H1 (cell line): Measurements from ENCODE around the gene LEMD1.

Experiments used
- ATF2 ChIP-seq: IDR thresholded peaks from 2 replicates; pipeline ENCODE4 v1.6.1; 2012; ENCODE audit warnings: low read length, inconsistent platforms
- CTCF ChIP-seq, 3 experiments: IDR thresholded peaks; 1 replicate in 2 of 3; 2 replicates in 1 of 3; pipeline versions ENCODE4 v1.5.1 to v1.6.1; 2011; ENCODE audit warnings: low read length in 3 of 3, mild to moderate bottlenecking in 3 of 3, inconsistent platforms in 2 of 3, low read depth in 1 of 3, moderate library complexity in 1 of 3; ENCODE audit not compliant: insufficient read depth in 1 of 3; ENCODE audit errors: control extremely low read depth in 1 of 3
- EP300 ChIP-seq, 2 experiments: IDR thresholded peaks; 1 replicate in 1 of 2; 2 replicates in 1 of 2; pipeline ENCODE4 v1.6.1; 2011 to 2012; ENCODE audit warnings: low read depth in 2 of 2, low read length in 2 of 2, mild to moderate bottlenecking in 2 of 2, borderline replicate concordance in 1 of 2, inconsistent platforms in 1 of 2, moderate library complexity in 1 of 2
- GABPA ChIP-seq: IDR thresholded peaks from 2 replicates; pipeline ENCODE4 v1.6.1; 2011; ENCODE audit warnings: mild to moderate bottlenecking, low read length, moderate library complexity, borderline replicate concordance; ENCODE audit not compliant: insufficient read depth
- KDM4A ChIP-seq: IDR thresholded peaks from one replicate; pipeline ENCODE4 v1.7.1; 2012; ENCODE audit warnings: low read depth, mild to moderate bottlenecking, moderate library complexity, low read length, inconsistent platforms; ENCODE audit not compliant: severe bottlenecking
- POLR2A ChIP-seq, 2 experiments: IDR thresholded peaks; 1 replicate in 1 of 2; 2 replicates in 1 of 2; pipeline ENCODE4 v1.6.1; 2011; ENCODE audit warnings: low read depth in 2 of 2, low read length in 2 of 2, mild to moderate bottlenecking in 2 of 2; ENCODE audit errors: control extremely low read depth in 1 of 2
- POLR2AphosphoS5 ChIP-seq: IDR thresholded peaks from 2 replicates; pipeline ENCODE4 v1.6.1; 2011; ENCODE audit warnings: low read depth, low read length
- RAD21 ChIP-seq, 2 experiments: IDR thresholded peaks in 1 of 2; conservative IDR thresholded peaks in 1 of 2; 2 replicates each; pipeline ENCODE4 v1.6.1; 2011; ENCODE audit warnings: low read depth in 2 of 2, low read length in 2 of 2, improper control_type of control experiment in 1 of 2, inconsistent platforms in 1 of 2, mild to moderate bottlenecking in 1 of 2, moderate library complexity in 1 of 2
- SIN3A ChIP-seq, 2 experiments: IDR thresholded peaks in 1 of 2; conservative IDR thresholded peaks in 1 of 2; 2 replicates each; pipeline ENCODE4 v1.6.1; 2011 to 2012; ENCODE audit warnings: low read length in 2 of 2, improper control_type of control experiment in 1 of 2, low read depth in 1 of 2, mild to moderate bottlenecking in 1 of 2
- SIRT6 ChIP-seq: IDR thresholded peaks from one replicate; pipeline ENCODE4 v1.7.1; 2012; ENCODE audit warnings: low read length, inconsistent platforms
- SUZ12 ChIP-seq: fragments of 200-600 bp; sonication (generic); IDR thresholded peaks from 2 replicates; pipeline ENCODE4 v1.6.1; 2012; ENCODE audit warnings: mild to moderate bottlenecking, inconsistent platforms, low read length, moderate library complexity, mixed read lengths
- TAF1 ChIP-seq: IDR thresholded peaks from 2 replicates; pipeline ENCODE4 v1.6.1; 2011; ENCODE audit warnings: mild to moderate bottlenecking, low read depth, low read length
- TAF7 ChIP-seq: optimal IDR thresholded peaks from 2 replicates; pipeline ENCODE3; 2011; ENCODE audit warnings: low read depth, mild to moderate bottlenecking, inconsistent platforms, low read length, moderate library complexity, borderline replicate concordance
- YY1 ChIP-seq: IDR thresholded peaks from 2 replicates; pipeline ENCODE4 v1.6.1; 2011; ENCODE audit warnings: low read depth, mild to moderate bottlenecking, low read length

- TF ChIP-seq TAF1: 0 out of 2 replicates have a peak, but pooled peaks have one; percentile 11
- TF ChIP-seq RAD21 (IDR thresholded peaks at IDR 0.05 in 1 of 2, conservative IDR thresholded peaks at IDR 0.05 in 1 of 2; ENCODE audit: low read depth in 2 of 2, low read length in 2 of 2): peak in 1 of 2 experiments; percentile 43; a peak in 3 of 4 replicates
- TF ChIP-seq ATF2: no peak
- no peak for TF ChIP-seq POLR2AphosphoS5
- TF ChIP-seq CTCF (IDR thresholded peaks at IDR 0.05; ENCODE audit: control extremely low read depth in 1 of 3, insufficient read depth in 1 of 3, low read depth in 1 of 3, low read length in 3 of 3): peak; percentile 50 to 64 (median 59)
- no peak; a peak in 1 of 4 replicates for TF ChIP-seq SIN3A (conservative IDR thresholded peaks at IDR 0.05 in 1 of 2, IDR thresholded peaks at IDR 0.05 in 1 of 2; ENCODE audit: low read depth in 1 of 2, low read length in 2 of 2)
- TF ChIP-seq POLR2A (IDR thresholded peaks at IDR 0.05; ENCODE audit: control extremely low read depth in 1 of 2, low read depth in 2 of 2, low read length in 2 of 2): no peak
- TF ChIP-seq EP300 (IDR thresholded peaks at IDR 0.05; ENCODE audit: borderline replicate concordance in 1 of 2, low read depth in 2 of 2, low read length in 2 of 2): no peak
- TF ChIP-seq TAF7: no peak
- TF ChIP-seq YY1: no peak
- TF ChIP-seq SUZ12: no peak; the same call in 1 of the 2 replicates
- TF ChIP-seq KDM4A: peak; percentile 95
- TF ChIP-seq SIRT6: no peak
- no peak for TF ChIP-seq GABPA
Measured at GRCh38 chr1:205343431-205344065, 78.3 kb downstream of the LEMD1 start.
